ENCODE results near the gene HTR6.

HTR6 gene

DNA sequence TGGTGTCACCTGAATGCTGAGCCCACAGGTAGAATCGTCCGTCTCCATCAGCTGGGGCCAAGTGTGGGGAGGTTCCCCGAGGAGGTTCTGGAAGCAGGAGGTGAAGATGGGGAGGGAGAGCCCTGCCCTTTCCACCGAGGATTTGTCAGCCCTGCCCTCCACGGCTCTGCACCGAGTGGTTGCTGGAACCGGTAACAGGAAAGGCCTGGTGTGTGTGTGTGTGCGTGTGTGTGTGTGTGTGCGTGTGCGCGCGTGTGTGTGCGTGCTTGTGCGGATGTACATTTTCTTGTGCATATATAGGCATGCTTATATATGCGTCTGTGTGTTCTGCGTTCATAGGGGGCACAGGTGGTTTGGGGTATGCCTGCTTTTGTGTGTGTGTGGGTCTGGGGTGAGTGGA lies 17.0 kb upstream of the HTR6 start:
- TF ChIP-seq CTCF (IDR thresholded peaks at IDR 0.05; ENCODE audit: control extremely low read depth, extremely low read depth, low read depth, missing control alignments) = no peak
- CTCF ChIA-PET = interaction anchor here (1.0 to 5.3 kb wide), 3 partner anchors 13 to 303 kb away, joined by 3 to 29 read pairs (median 3); no protein-coding TSS in a partner anchor
- no peak for DNase-seq (ENCODE audit: extremely low spot score)
- POLR2A ChIA-PET = no interaction called here

- no peak for TF ChIP-seq CTCF (IDR thresholded peaks at IDR 0.05; ENCODE audit: control extremely low read depth, extremely low read depth, low read depth, missing control alignments)
- no peak for DNase-seq (ENCODE audit: extremely low spot score)
- ChIA-PET POLR2A (no interaction called here), CTCF (interaction anchor here (1.2 to 5.3 kb wide), 2 partner anchors 13 to 39 kb away, joined by 3 to 29 read pairs; no protein-coding TSS in a partner anchor)
Measured at GRCh38 chr1:19648239-19648638, 16.4 kb upstream of the HTR6 start.

DNA sequence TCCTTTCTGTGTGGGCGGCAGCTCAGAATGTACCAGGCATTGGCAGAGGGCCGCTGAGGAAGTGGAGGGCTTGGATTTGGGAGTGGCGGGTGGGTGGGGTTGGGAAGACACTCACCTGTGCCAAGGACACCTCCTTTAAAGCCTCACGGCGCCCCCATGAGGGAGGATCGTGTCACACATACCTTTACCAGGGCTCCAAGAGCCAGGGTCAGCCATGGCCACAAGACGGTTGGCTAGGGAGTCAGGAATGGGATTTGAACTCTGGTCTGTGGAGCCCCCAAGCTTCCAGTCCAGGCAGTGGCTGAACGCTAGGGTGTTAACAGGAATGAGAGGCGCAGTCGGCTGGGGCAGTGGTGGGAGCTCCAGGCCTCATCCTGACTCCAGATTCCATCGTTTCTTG lies 16.0 kb upstream of the HTR6 start:
- TF ChIP-seq CTCF (IDR thresholded peaks at IDR 0.05; ENCODE audit: control extremely low read depth, extremely low read depth, low read depth, missing control alignments) = peak; percentile 11
- POLR2A ChIA-PET = no interaction called here
- CTCF ChIA-PET = interaction anchor here (1.2 to 5.3 kb wide), 3 partner anchors 12 to 307 kb away, joined by 3 to 29 read pairs (median 3); no protein-coding TSS in a partner anchor
- no peak for DNase-seq (ENCODE audit: extremely low spot score)

DNA sequence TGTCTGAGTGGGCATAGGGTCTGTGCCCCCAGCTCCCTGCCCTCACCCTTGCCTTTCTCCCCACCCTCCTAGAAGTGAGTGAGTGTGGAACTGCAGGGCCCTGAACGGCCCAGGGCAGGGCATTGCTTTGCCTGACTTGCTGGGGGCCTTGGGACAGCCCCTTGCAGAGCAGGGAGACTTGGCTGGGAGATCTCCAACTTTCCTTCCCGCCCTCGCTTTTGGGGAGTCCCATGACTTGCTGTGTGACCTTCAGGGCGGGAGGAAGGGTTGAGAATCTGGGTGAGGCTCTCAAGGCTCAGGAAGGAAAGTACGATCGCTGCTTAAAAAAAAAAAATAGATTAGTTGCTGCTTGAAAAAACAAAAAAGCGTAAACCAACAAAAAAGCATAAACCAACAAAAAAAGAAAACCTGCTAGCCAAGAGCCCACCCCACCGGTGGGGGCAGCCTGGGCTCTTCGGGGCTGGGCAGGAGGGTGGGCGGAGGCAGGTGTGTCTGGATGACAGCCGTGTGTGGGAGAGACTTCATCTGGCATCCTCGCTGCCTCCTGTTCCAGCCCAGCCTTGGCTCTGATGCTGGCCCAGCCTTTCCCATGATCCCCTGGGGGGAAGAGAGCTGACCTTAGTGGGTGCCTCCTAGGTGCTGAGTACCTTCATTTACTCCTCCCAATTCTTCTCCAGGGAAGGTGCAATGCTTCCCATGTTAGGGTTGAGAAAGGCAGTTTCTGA lies 14.1 kb upstream of the HTR6 start:
- POLR2A ChIA-PET = no interaction called here
- DNase-seq (ENCODE audit: extremely low spot score) = no peak
- CTCF ChIA-PET = interaction anchor here (0.6 to 5.3 kb wide), 25 partner anchors 9 to 441 kb away, joined by 3 to 46 read pairs (median 4); partner anchors contain the start of genes HTR6 and UBR4
- no peak for TF ChIP-seq CTCF (IDR thresholded peaks at IDR 0.05; ENCODE audit: control extremely low read depth, extremely low read depth, low read depth, missing control alignments)

- peak; percentile 77 for DNase-seq (ENCODE audit: extremely low spot score)
- POLR2A ChIA-PET = no interaction called here
- peak; percentile 85 for TF ChIP-seq CTCF (IDR thresholded peaks at IDR 0.05; ENCODE audit: control extremely low read depth, extremely low read depth, low read depth, missing control alignments)
- CTCF ChIA-PET = interaction anchor here (0.6 to 4.6 kb wide), 26 partner anchors 9 to 442 kb away, joined by 3 to 46 read pairs (median 4); partner anchors contain the start of genes HTR6 and UBR4
Measured at GRCh38 chr1:19651141-19651737, 13.4 kb upstream of the HTR6 start.

DNA sequence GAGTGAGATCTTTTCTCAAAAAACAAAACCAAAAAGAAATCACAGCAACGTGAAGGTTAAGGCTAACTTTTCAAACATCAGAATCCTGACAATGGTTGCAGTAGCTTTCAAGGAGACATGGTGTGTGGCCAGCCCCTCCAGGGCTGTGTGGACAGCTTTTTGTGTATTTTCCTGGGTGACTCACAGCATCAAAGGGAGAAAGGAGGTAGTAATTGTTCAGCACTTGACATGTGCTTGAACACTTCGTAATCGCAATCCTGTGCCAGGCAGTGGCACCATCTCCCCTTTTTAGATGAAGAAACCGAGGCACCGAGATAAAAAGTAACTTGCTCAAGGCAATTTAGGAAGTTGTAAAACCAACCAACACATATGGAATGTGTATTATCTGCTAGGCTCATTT lies 10.3 kb upstream of the HTR6 start:
- ChIA-PET CTCF (interaction anchor here (0.6 to 4.6 kb wide), 21 partner anchors 8 to 1057 kb away, joined by 3 to 46 read pairs (median 4); partner anchors contain the start of gene HTR6), POLR2A (no interaction called here)
- TF ChIP-seq CTCF (IDR thresholded peaks at IDR 0.05; ENCODE audit: control extremely low read depth, extremely low read depth, low read depth, missing control alignments) = no peak
- no peak for DNase-seq (ENCODE audit: extremely low spot score)
